Fibroblast of lung (primary cell): ENCODE measurements around the gene DNAJC3. TPM values are rescaled to one million over a fixed set of nuclear protein-coding genes. Genes with fewer than 3 reads are reported as not detected.

Experiments used
- DNase-seq, 2 donors: peaks; one replicate each; pipeline versions ENCODE4 v3.0.0 to v3.0.0-alpha.2; 2010; ENCODE audit warnings: low read depth in 2 of 2
- H2AFZ ChIP-seq: 2 replicates; pipeline ENCODE4 v1.5.1; 2012; ENCODE audit warnings: low read length, control low read depth, inconsistent platforms
- H3K27ac ChIP-seq: 2 replicates; pipeline ENCODE4 v1.5.1; 2011; ENCODE audit warnings: low read length, control low read depth; ENCODE audit not compliant: insufficient read depth
- H3K27me3 ChIP-seq: 2 replicates; pipeline ENCODE4 v1.5.1; 2011; ENCODE audit warnings: mild to moderate bottlenecking, low read length; ENCODE audit not compliant: control insufficient read depth, insufficient read depth
- H3K36me3 ChIP-seq: 2 replicates; pipeline ENCODE4 v1.5.1; 2011; ENCODE audit warnings: low read length; ENCODE audit not compliant: control insufficient read depth, insufficient read depth
- H3K4me1 ChIP-seq: 2 replicates; pipeline ENCODE4 v1.5.1; 2011; ENCODE audit warnings: low read length; ENCODE audit not compliant: control insufficient read depth, insufficient read depth; ENCODE audit errors: extremely low read depth
- H3K4me2 ChIP-seq: 2 replicates; pipeline ENCODE4 v1.5.1; 2011; ENCODE audit warnings: low read length, control low read depth; ENCODE audit not compliant: insufficient read depth; ENCODE audit errors: extremely low read depth
- H3K4me3 ChIP-seq, 4 experiments: fragments of 200-600 bp in 1 of 4; sonication (generic) in 1 of 4; replicated peaks in 1 of 4; 2 replicates each; pipeline ENCODE4 v1.5.1; 2011 to 2016; ENCODE audit warnings: low read length in 4 of 4, low read depth in 3 of 4, mild to moderate bottlenecking in 3 of 4, control low read depth in 2 of 4, inconsistent platforms in 1 of 4, mixed read lengths in 1 of 4; ENCODE audit not compliant: insufficient read depth in 1 of 4; ENCODE audit errors: control extremely low read depth in 1 of 4
- H3K79me2 ChIP-seq: 2 replicates; pipeline ENCODE4 v1.5.1; 2012; ENCODE audit warnings: mild to moderate bottlenecking, low read length, inconsistent platforms; ENCODE audit not compliant: control insufficient read depth, insufficient read depth
- H3K9ac ChIP-seq: 2 replicates; pipeline ENCODE4 v1.5.1; 2011; ENCODE audit warnings: mild to moderate bottlenecking, low read length, control low read depth; ENCODE audit not compliant: insufficient read depth
- H3K9me3 ChIP-seq: 2 replicates; pipeline ENCODE4 v1.5.1; 2012; ENCODE audit warnings: low read depth, low read length; ENCODE audit not compliant: control insufficient read depth, insufficient read depth
- H4K20me1 ChIP-seq: 2 replicates; pipeline ENCODE4 v1.5.1; 2011; ENCODE audit warnings: low read length; ENCODE audit not compliant: control insufficient read depth, insufficient read depth; ENCODE audit errors: extremely low read depth
- EZH2 ChIP-seq: IDR thresholded peaks from 2 replicates; pipeline ENCODE4 v1.5.1; 2012; ENCODE audit warnings: low read length, control low read depth, mild to moderate bottlenecking; ENCODE audit errors: missing control alignments
- polyA plus RNA-seq, 2 donors: library from polyadenylated mRNA; depleted of rRNA in 1 of 2; stranded (reverse) in 1 of 2; unstranded in 1 of 2; fragments of >200 nt; gene quantifications; 2 replicates each; pipeline ENCODE4 v1.2.1, GENCODE V29; 2011 to 2012; ENCODE audit warnings: missing spikeins in 1 of 2
- total RNA-seq: library from RNA; depleted of rRNA; stranded (reverse); fragments of >200 nt; gene quantifications from 2 replicates; pipeline ENCODE4 v1.2.1, GENCODE V29; 2014
- TF ChIP-seq, protein P1 (sequence below), 2 donors: IDR thresholded peaks in 1 of 2; conservative IDR thresholded peaks in 1 of 2; 1 replicate in 1 of 2; 2 replicates in 1 of 2; pipeline ENCODE4 v1.5.1; 2011 to 2012; ENCODE audit warnings: low read length in 2 of 2, control low read depth in 1 of 2, inconsistent platforms in 1 of 2, low read depth in 1 of 2, mild to moderate bottlenecking in 1 of 2

The DNAJC3 gene
- total and polyA plus RNA-seq, 2 donors (not counting 1 experiment from before 2014, with no cell fraction given), result 37.6 to 55.5 TPM

DNA sequence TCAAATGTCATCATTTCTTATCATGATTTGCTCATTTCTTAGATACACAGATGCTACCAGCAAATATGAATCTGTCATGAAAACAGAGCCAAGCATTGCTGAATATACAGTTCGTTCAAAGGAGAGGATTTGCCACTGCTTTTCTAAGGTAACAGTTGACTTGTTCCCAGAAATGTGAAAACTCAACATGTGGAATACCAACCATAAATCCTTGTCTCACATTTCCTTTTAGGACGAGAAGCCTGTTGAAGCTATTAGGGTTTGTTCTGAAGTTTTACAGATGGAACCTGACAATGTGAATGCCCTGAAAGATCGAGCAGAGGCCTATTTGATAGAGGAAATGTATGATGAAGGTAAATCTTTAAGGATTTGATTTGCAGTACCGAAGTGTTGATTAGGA, 86.7 kb downstream of the DNAJC3 start:
- no peak overlapping the region for H3K27ac ChIP-seq
- TF ChIP-seq EZH2, result no peak
- TF ChIP-seq, protein P1, sequence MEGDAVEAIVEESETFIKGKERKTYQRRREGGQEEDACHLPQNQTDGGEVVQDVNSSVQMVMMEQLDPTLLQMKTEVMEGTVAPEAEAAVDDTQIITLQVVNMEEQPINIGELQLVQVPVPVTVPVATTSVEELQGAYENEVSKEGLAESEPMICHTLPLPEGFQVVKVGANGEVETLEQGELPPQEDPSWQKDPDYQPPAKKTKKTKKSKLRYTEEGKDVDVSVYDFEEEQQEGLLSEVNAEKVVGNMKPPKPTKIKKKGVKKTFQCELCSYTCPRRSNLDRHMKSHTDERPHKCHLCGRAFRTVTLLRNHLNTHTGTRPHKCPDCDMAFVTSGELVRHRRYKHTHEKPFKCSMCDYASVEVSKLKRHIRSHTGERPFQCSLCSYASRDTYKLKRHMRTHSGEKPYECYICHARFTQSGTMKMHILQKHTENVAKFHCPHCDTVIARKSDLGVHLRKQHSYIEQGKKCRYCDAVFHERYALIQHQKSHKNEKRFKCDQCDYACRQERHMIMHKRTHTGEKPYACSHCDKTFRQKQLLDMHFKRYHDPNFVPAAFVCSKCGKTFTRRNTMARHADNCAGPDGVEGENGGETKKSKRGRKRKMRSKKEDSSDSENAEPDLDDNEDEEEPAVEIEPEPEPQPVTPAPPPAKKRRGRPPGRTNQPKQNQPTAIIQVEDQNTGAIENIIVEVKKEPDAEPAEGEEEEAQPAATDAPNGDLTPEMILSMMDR (conservative IDR thresholded peaks at IDR 0.05 in 1 of 2, IDR thresholded peaks at IDR 0.05 in 1 of 2; ENCODE audit: low read depth in 1 of 2, low read length in 2 of 2), result no peak
- no peak overlapping the region for H2AFZ ChIP-seq
- H4K20me1 ChIP-seq, result no peaks in the 10 kb centered on the region
- no peaks in the 10 kb centered on the region for H3K9me3 ChIP-seq
- H3K27me3 ChIP-seq, result no peaks in the 10 kb centered on the region
- H3K4me1 ChIP-seq, result no peaks in the 10 kb centered on the region
- no peak overlapping the region for H3K4me3 ChIP-seq
- no peak overlapping the region for H3K4me2 ChIP-seq
- no peaks in the 10 kb centered on the region for H3K79me2 ChIP-seq
- no peak for DNase-seq
- no peaks in the 10 kb centered on the region for H3K36me3 ChIP-seq
- no peak overlapping the region for H3K9ac ChIP-seq

DNA sequence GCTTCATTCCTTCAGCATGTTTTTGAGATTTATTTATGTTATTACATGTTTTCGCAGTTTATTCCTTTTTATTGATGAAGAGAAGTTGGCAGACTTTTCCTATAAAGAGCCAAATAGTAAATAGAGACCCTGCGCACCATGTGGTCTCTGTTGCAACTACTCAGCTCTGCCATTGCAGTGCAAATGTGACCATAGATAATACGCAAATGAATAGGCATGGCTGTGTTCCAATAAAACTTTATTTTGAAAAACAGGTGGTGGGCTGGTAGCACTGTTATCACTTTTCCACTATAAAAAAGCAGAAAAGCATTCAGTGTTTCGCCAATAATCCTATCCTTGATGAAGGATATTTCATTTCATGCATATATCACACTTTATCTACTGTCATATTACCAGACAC, 95.0 kb downstream of the DNAJC3 start:
- H2AFZ ChIP-seq, result no peak overlapping the region
- H3K27me3 ChIP-seq, result no peaks in the 10 kb centered on the region
- H3K9me3 ChIP-seq, result no peaks in the 10 kb centered on the region
- no peaks in the 10 kb centered on the region for H3K79me2 ChIP-seq
- H3K27ac ChIP-seq, result no peak overlapping the region
- no peak overlapping the region for H3K4me3 ChIP-seq
- DNase-seq, result no peak
- no peak overlapping the region for H3K4me2 ChIP-seq
- H3K4me1 ChIP-seq, result no peaks in the 10 kb centered on the region
- H4K20me1 ChIP-seq, result no peaks in the 10 kb centered on the region
- no peaks in the 10 kb centered on the region for H3K36me3 ChIP-seq
- TF ChIP-seq EZH2, result no peak
- TF ChIP-seq, protein P1 (conservative IDR thresholded peaks at IDR 0.05 in 1 of 2, IDR thresholded peaks at IDR 0.05 in 1 of 2; ENCODE audit: low read depth in 1 of 2, low read length in 2 of 2), result no peak
- H3K9ac ChIP-seq, result no peak overlapping the region

DNA sequence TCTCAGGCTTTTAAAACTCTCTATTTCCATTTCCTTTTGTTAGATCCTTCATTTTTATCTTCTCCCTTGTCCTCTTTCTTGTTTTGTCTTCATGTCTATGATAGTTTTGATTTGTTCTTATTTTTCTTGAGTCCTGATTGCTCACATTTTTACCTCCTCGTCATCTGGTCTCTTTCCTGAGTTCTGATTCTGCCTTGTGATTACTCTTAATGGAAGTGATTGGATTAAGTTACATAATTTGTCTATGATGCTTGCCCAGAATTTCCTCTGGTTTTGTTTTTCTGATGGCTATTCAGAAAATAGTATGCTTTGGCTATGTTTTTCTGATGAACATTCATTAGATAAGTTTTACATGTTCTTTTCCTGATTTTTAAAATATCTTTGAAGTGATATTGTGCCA, 102.6 kb downstream of the DNAJC3 start:
- Histone ChIP-seq H3K27ac (no peak overlapping the region), H3K4me3 (no peak overlapping the region), H3K79me2 (no peaks in the 10 kb centered on the region), H4K20me1 (no peaks in the 10 kb centered on the region), H3K4me2 (no peak overlapping the region), H3K27me3 (no peaks in the 10 kb centered on the region), H3K4me1 (peaks cover 7% of the 10 kb centered on the region), H3K9ac (no peak overlapping the region), H2AFZ (no peak overlapping the region), H3K9me3 (no peaks in the 10 kb centered on the region), H3K36me3 (peaks cover 2% of the 10 kb centered on the region)
- TF ChIP-seq, protein P1 (conservative IDR thresholded peaks at IDR 0.05 in 1 of 2, IDR thresholded peaks at IDR 0.05 in 1 of 2; ENCODE audit: low read depth in 1 of 2, low read length in 2 of 2), result no peak
- no peak for TF ChIP-seq EZH2
- no peak for DNase-seq
